K562 (cell line): ENCODE results near the gene TKT. TPM values are rescaled to one million over a fixed set of nuclear protein-coding genes. Genes with fewer than 3 reads are reported as not detected.

Source experiments
- ARID3B ChIP-seq: fragments of 250-450 bp; sonication (Bioruptor Pico); IDR thresholded peaks from 2 replicates; pipeline ENCODE4 v1.4.0; 2020; ENCODE audit warnings: borderline replicate concordance
- BCOR ChIP-seq: fragments of 450-650 bp; IDR thresholded peaks from 2 replicates; pipeline ENCODE4 v1.6.1; 2016
- DPF2 ChIP-seq: fragments of 450-650 bp; IDR thresholded peaks from 2 replicates; pipeline ENCODE4 v1.6.1; 2016
- GTF2E2 ChIP-seq: fragments of 200-800 bp; sonication (Bioruptor generic); IDR thresholded peaks from 2 replicates; pipeline ENCODE4 v1.6.1; 2016; ENCODE audit warnings: missing genetic modification characterization, missing compliant biosample characterization
- JUND ChIP-seq, 2 experiments: IDR thresholded peaks; 2 replicates in 1 of 2; 3 replicates in 1 of 2; pipeline ENCODE4 v1.6.1; 2011; ENCODE audit warnings: borderline replicate concordance in 2 of 2, low read depth in 2 of 2, low read length in 2 of 2, improper control_type of control experiment in 1 of 2, missing biosample characterization in 1 of 2, missing genetic modification characterization in 1 of 2, missing genetic modification reagents in 1 of 2
- MCM5 ChIP-seq: fragments of 450-650 bp; IDR thresholded peaks from 2 replicates; pipeline ENCODE4 v1.6.1; 2016; ENCODE audit warnings: low read depth
- POLR2AphosphoS5 ChIP-seq: IDR thresholded peaks from 2 replicates; pipeline ENCODE4 v1.6.1; 2011; ENCODE audit warnings: mild to moderate bottlenecking, low read depth, low read length, moderate library complexity; ENCODE audit not compliant: control insufficient read depth, insufficient read depth
- POLR2G ChIP-seq: fragments of 200-400 bp; formaldehyde crosslinking; IDR thresholded peaks from 2 replicates; pipeline ENCODE4 v1.6.1; 2017; ENCODE audit warnings: low read depth, mild to moderate bottlenecking, antibody characterized with exemption, low read length, moderate library complexity
- POLR3G ChIP-seq: IDR thresholded peaks from 2 replicates; pipeline ENCODE4 v1.6.1; 2011; ENCODE audit not compliant: insufficient read length, insufficient replicate concordance; ENCODE audit errors: extremely low read depth
- TAF9B ChIP-seq: fragments of 450-650 bp; IDR thresholded peaks from 2 replicates; pipeline ENCODE4 v1.6.1; 2018; ENCODE audit warnings: mild to moderate bottlenecking; ENCODE audit not compliant: partially characterized antibody
- TCF7L2 ChIP-seq: fragments of 150-350 bp; IDR thresholded peaks from 2 replicates; pipeline ENCODE4 v1.6.1; 2016; ENCODE audit warnings: low read depth, mild to moderate bottlenecking, low read length, moderate library complexity
- ZBTB12 ChIP-seq: fragments of 250-450 bp; sonication (Bioruptor Pico); IDR thresholded peaks from 2 replicates; pipeline ENCODE4 v1.4.0; 2020
- ZKSCAN1 ChIP-seq: fragments of 150-350 bp; IDR thresholded peaks from 2 replicates; pipeline ENCODE4 v1.6.1; 2016; ENCODE audit warnings: low read depth, low read length
- ZNF165 ChIP-seq: fragments of 250-450 bp; sonication (Bioruptor Pico); IDR thresholded peaks from 2 replicates; pipeline ENCODE4 v1.4.0; 2020; ENCODE audit warnings: borderline replicate concordance
- ZNF707 ChIP-seq: fragments of 250-450 bp; sonication (Bioruptor Pico); conservative IDR thresholded peaks from 2 replicates; pipeline ENCODE4 v1.8.0; 2022; ENCODE audit warnings: inconsistent platforms, mild to moderate bottlenecking, moderate library complexity
- ZNF830 ChIP-seq: fragments of 250-450 bp; sonication (Bioruptor Pico); IDR thresholded peaks from 2 replicates; pipeline ENCODE4 v1.5.0; 2021; ENCODE audit warnings: mild to moderate bottlenecking
- polyA plus RNA-seq, 8 experiments: library from polyadenylated mRNA; depleted of rRNA in 4 of 8; stranded (reverse) in 5 of 8; unstranded in 3 of 8; fragments of >200 nt; fragmentation: Nextera tagmentation in 2 of 8; fragmentation: Illumina TruSeq in 1 of 8; extraction: Ambion mirVana in 2 of 8; extraction: Trizol in 1 of 8; gene quantifications; 2 replicates each; pipeline versions ENCODE4 v1.2.1 to v1.2.3, GENCODE V29; 2011 to 2014; ENCODE audit warnings: inconsistent platforms in 1 of 8, missing spikeins in 1 of 8
- total RNA-seq, 7 experiments: library from RNA; depleted of rRNA in 6 of 7; stranded (reverse); fragments of >200 nt in 6 of 7; fragmentation: Illumina TruSeq in 2 of 7; extraction: Trizol in 2 of 7; gene quantifications; 2 replicates each; pipeline versions ENCODE4 v1.2.1 to v1.2.3, GENCODE V29; 2011 to 2021; ENCODE audit warnings: low replicate concordance in 1 of 7

The TKT gene
- total and polyA plus RNA-seq, 9 of the 15 experiments (the other 6 are each of a cell fraction or from before 2014, with no cell fraction given): 58.1 to 401 (median 187) TPM

- TF ChIP-seq MCM5 (no peak), GTF2E2 (tag) (no peak), ZNF830 (CRISPR knock-in tag) (0 out of 2 replicates have a peak, but pooled peaks have one; percentile 44), POLR3G (no peak), ZKSCAN1 (no peak), JUND (IDR thresholded peaks at IDR 0.05; ENCODE audit: borderline replicate concordance, low read depth, low read length) (peak; percentile 36; the same call in 1 of the 2 replicates), JUND (tag; IDR thresholded peaks at IDR 0.05; ENCODE audit: borderline replicate concordance, low read depth, low read length) (peak; percentile 62; the same call in 2 of the 3 replicates), ZNF165 (CRISPR knock-in tag) (peak; percentile 89; the same call in 1 of the 2 replicates), TCF7L2 (no peak), ZNF707 (CRISPR knock-in tag) (no peak), POLR2G (peak; percentile 52; the same call in 1 of the 2 replicates), BCOR (no peak), DPF2 (peak; percentile 25; the same call in 1 of the 2 replicates), TAF9B (no peak), ZBTB12 (CRISPR knock-in tag) (no peak), ARID3B (CRISPR knock-in tag) (no peak), POLR2AphosphoS5 (no peak)
These were observed 19.5 kb downstream of the TKT start (continued) for GRCh38 chr3:53236112-53236841.
